Karpas-422 (cell line): ENCODE data around the gene SOS1. TPM values are rescaled to one million over a fixed set of nuclear protein-coding genes. Genes with fewer than 3 reads are reported as not detected.

Experiments used
- DNase-seq: peaks from one replicate; pipeline ENCODE4 v3.0.0-alpha.2; 2015
- H2AFZ ChIP-seq: fragments of 200-600 bp; sonication (generic); 2 replicates; pipeline ENCODE4 v1.6.1; 2014; ENCODE audit warnings: antibody characterized with exemption, low read length, mixed read lengths
- H3K27ac ChIP-seq: fragments of 200-600 bp; sonication (generic); 2 replicates; pipeline ENCODE4 v1.5.1; 2014; ENCODE audit warnings: mild to moderate bottlenecking, low read length, moderate library complexity
- H3K27me3 ChIP-seq: fragments of 200-600 bp; sonication (generic); 2 replicates; pipeline ENCODE4 v1.6.1; 2014; ENCODE audit warnings: low read length, mixed read lengths
- H3K36me3 ChIP-seq: fragments of 200-600 bp; sonication (generic); 2 replicates; pipeline ENCODE4 v1.6.1; 2014; ENCODE audit warnings: low read length, mixed read lengths; ENCODE audit not compliant: insufficient read depth
- H3K4me1 ChIP-seq: fragments of 200-600 bp; sonication (generic); 2 replicates; pipeline ENCODE4 v1.6.1; 2014; ENCODE audit warnings: mild to moderate bottlenecking, low read length, mixed read lengths
- H3K4me2 ChIP-seq: fragments of 200-600 bp; sonication (generic); 2 replicates; pipeline ENCODE4 v1.6.1; 2014; ENCODE audit warnings: low read length, low read depth, mild to moderate bottlenecking; ENCODE audit not compliant: poor library complexity, severe bottlenecking
- H3K4me3 ChIP-seq: fragments of 200-600 bp; sonication (generic); 2 replicates; pipeline ENCODE4 v1.5.1; 2014; ENCODE audit warnings: mild to moderate bottlenecking, antibody characterized with exemption, low read length, mixed read lengths
- H3K79me2 ChIP-seq: fragments of 200-600 bp; sonication (generic); 2 replicates; pipeline ENCODE4 v1.6.1; 2014; ENCODE audit warnings: mild to moderate bottlenecking, low read length, mixed read lengths
- H3K9ac ChIP-seq: fragments of 200-600 bp; sonication (generic); 2 replicates; pipeline ENCODE4 v1.6.0; 2014; ENCODE audit warnings: low read length
- H3K9me2 ChIP-seq: fragments of 200-600 bp; sonication (generic), shearing (Covaris generic); replicated peaks from 2 replicates; pipeline ENCODE4 v1.6.0; 2014; ENCODE audit warnings: mild to moderate bottlenecking, low read length, moderate library complexity; ENCODE audit not compliant: insufficient read depth
- H3K9me3 ChIP-seq: fragments of 300-700, 200-600 bp; sonication (generic); 2 replicates; pipeline ENCODE4 v1.6.1; 2014; ENCODE audit warnings: low read length, mixed read lengths
- H4K20me1 ChIP-seq: fragments of 200-600 bp; sonication (generic); 2 replicates; pipeline ENCODE4 v1.6.1; 2014; ENCODE audit warnings: mild to moderate bottlenecking, antibody characterized with exemption, low read length, low read depth; ENCODE audit not compliant: insufficient read depth
- total RNA-seq: library from RNA; depleted of rRNA; stranded (reverse); fragments of >200 nt; shearing (Covaris generic); gene quantifications from 2 replicates; pipeline ENCODE4 v1.2.3, GENCODE V29; 2014; ENCODE audit warnings: low replicate concordance

The SOS1 gene
- total RNA-seq, 1 experiment from 2014 or later: 91.7 TPM

GRCh38 chr2:39107724-39108273 is 13.1 kb downstream of the SOS1 start:
- Histone ChIP-seq H3K27ac (peak overlapping the region; percentile 87), H2AFZ (no peak overlapping the region), H3K9ac (no peak overlapping the region), H3K27me3 (no peaks in the 10 kb centered on the region), H3K9me2 (no peaks in the 10 kb centered on the region), H3K9me3 (no peaks in the 10 kb centered on the region), H3K36me3 (peaks cover 24% of the 10 kb centered on the region), H3K4me1 (peaks cover 62% of the 10 kb centered on the region), H4K20me1 (no peaks in the 10 kb centered on the region; the same call in 1 of the 2 replicates), H3K4me2 (peak overlapping the region; percentile 21), H3K4me3 (no peak overlapping the region), H3K79me2 (peaks cover 100% of the 10 kb centered on the region)
- DNase-seq: no peak

DNA sequence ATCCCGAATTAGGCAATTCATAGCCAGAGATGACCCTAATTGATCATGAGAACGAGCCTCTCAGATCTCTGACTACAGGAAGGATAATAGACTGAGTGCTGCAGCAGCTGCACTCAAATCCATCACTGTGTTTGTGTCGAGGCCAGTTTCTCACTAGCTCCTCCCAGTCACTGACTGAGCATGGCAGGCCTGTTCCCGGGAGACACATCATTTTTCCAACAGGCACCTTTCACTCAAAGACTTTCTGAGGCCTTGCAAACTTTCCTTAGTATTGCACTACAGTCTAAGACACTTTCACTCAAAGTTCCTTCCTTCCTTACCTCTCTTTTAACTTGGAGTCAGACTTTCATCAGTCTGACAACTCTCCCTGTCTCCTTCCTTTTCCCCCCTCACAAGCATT is 13.7 kb downstream of the SOS1 start:
- H3K4me2 ChIP-seq: no peak overlapping the region
- no peak overlapping the region for H3K4me3 ChIP-seq
- peaks cover 100% of the 10 kb centered on the region for H3K79me2 ChIP-seq
- peak overlapping the region; percentile 87; the same call in 1 of the 2 replicates for H3K27ac ChIP-seq
- no peaks in the 10 kb centered on the region for H3K9me2 ChIP-seq
- no peaks in the 10 kb centered on the region for H3K9me3 ChIP-seq
- peaks cover 19% of the 10 kb centered on the region for H3K36me3 ChIP-seq
- H3K27me3 ChIP-seq: no peaks in the 10 kb centered on the region
- no peak for DNase-seq
- no peak overlapping the region for H3K9ac ChIP-seq
- no peaks in the 10 kb centered on the region; the same call in 1 of the 2 replicates for H4K20me1 ChIP-seq
- no peak overlapping the region for H2AFZ ChIP-seq
- H3K4me1 ChIP-seq: peaks cover 56% of the 10 kb centered on the region

DNA sequence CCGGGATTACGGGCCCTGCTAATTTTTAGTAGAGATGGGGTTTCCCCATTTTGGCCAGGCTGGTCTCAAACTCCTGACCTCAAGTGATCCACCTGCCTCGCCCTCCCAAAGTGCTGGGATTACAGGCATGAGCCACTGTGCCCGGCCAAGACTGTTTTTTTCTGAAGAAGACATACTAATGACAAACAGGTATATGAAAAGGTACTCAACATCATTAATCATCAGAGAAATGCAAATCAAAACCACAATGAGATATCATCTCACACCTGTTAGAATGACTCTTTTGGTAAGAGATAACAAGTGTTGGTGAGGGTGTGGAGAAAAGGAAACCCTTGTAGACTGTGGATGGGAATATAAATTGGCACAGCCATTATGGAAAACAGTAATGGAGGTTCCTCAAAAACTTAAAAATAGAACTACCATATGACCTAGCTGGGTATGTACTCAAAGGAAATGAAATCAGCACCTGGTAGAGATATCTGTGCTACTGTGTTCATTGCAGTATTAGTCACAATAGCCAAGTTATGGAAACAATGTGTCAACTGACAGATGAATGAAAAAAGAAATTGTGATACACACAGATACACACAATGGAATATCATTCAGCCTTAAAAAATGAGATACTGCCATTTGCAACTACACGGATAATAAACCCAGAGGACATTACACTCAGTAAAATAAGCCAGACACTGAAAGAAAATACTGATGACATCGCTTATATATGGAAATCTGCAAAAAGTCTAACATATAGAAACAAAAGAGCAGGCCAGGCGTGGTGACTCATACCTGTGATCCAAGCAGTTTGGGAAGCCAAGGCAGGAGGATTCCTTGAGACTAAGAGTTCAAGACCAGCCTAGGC is 20.8 kb downstream of the SOS1 start:
- peak overlapping the region; percentile 27; the same call in 1 of the 2 replicates for H3K27ac ChIP-seq
- H3K9me2 ChIP-seq: no peaks in the 10 kb centered on the region
- H3K4me2 ChIP-seq: peak overlapping the region; percentile 42
- peaks cover 100% of the 10 kb centered on the region for H3K79me2 ChIP-seq
- peaks cover 15% of the 10 kb centered on the region for H3K36me3 ChIP-seq
- peaks cover 58% of the 10 kb centered on the region for H3K4me1 ChIP-seq
- no peak overlapping the region for H3K4me3 ChIP-seq
- no peaks in the 10 kb centered on the region for H4K20me1 ChIP-seq
- no peak overlapping the region for H2AFZ ChIP-seq
- no peak for DNase-seq
- no peak overlapping the region for H3K9ac ChIP-seq
- no peaks in the 10 kb centered on the region for H3K9me3 ChIP-seq
- no peaks in the 10 kb centered on the region for H3K27me3 ChIP-seq

- no peak overlapping the region for H3K4me3 ChIP-seq
- DNase-seq: no peak
- H3K9ac ChIP-seq: no peak overlapping the region
- peaks cover 63% of the 10 kb centered on the region for H3K4me1 ChIP-seq
- peak overlapping the region; percentile 27; the same call in 1 of the 2 replicates for H3K27ac ChIP-seq
- H3K27me3 ChIP-seq: no peaks in the 10 kb centered on the region
- H2AFZ ChIP-seq: no peak overlapping the region
- peak overlapping the region; percentile 42 for H3K4me2 ChIP-seq
- no peaks in the 10 kb centered on the region for H3K9me3 ChIP-seq
- H4K20me1 ChIP-seq: no peaks in the 10 kb centered on the region
- no peaks in the 10 kb centered on the region for H3K9me2 ChIP-seq
- peaks cover 8% of the 10 kb centered on the region for H3K36me3 ChIP-seq
- H3K79me2 ChIP-seq: peaks cover 100% of the 10 kb centered on the region
Observed at GRCh38 chr2:39099310-39099869, 21.5 kb downstream of the SOS1 start.

GRCh38 chr2:39095624-39096023 is 25.2 kb downstream of the SOS1 start:
- no peaks in the 10 kb centered on the region for H3K27me3 ChIP-seq
- H3K9ac ChIP-seq: no peak overlapping the region
- H3K4me3 ChIP-seq: no peak overlapping the region
- DNase-seq: no peak
- H3K79me2 ChIP-seq: peaks cover 100% of the 10 kb centered on the region
- peak overlapping the region; percentile 16 for H3K4me2 ChIP-seq
- H3K9me2 ChIP-seq: no peaks in the 10 kb centered on the region
- H3K4me1 ChIP-seq: peaks cover 67% of the 10 kb centered on the region
- peaks cover 6% of the 10 kb centered on the region; the same call in 1 of the 2 replicates for H3K36me3 ChIP-seq
- H2AFZ ChIP-seq: no peak overlapping the region
- H3K27ac ChIP-seq: peak overlapping the region; percentile 53
- H4K20me1 ChIP-seq: no peaks in the 10 kb centered on the region
- no peaks in the 10 kb centered on the region for H3K9me3 ChIP-seq

DNA sequence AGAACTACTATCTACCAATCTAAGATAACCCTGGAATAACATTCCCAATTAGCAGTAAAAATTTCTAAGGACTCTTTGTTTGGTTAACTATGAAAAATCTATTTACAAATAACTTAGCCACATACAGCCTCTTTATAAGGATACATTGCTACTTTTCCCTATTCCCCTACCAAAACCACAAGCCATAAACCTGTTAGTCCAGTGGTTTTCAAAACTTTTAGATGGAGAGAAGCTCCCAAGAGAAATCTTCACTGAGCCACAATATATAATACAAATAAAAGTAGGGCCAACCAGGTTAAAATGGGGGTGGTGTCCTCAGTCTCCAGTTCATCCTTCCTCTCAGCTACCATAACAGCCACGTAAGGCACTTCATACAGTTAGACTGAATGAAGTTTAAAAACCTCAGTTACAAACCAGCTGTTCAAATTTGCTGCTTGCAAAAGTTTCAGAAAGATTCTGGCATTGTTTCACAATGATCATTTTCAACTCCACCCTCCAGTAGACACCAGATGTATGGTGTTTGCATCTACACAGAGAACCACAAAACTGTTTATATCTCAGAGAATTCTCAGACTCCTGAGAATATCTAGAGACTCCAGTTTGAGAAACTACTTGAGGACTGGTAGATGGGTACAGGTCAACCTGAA is 26.0 kb downstream of the SOS1 start:
- Histone ChIP-seq H3K27me3 (no peaks in the 10 kb centered on the region), H3K9ac (no peak overlapping the region), H3K4me2 (peak overlapping the region; percentile 16), H3K9me2 (no peaks in the 10 kb centered on the region), H3K9me3 (no peaks in the 10 kb centered on the region), H3K4me1 (peaks cover 60% of the 10 kb centered on the region), H2AFZ (no peak overlapping the region), H3K4me3 (no peak overlapping the region), H3K36me3 (peaks cover 6% of the 10 kb centered on the region; the same call in 1 of the 2 replicates), H3K79me2 (peaks cover 100% of the 10 kb centered on the region), H4K20me1 (no peaks in the 10 kb centered on the region), H3K27ac (peak overlapping the region; percentile 53)
- DNase-seq: no peak

- H3K9me3 ChIP-seq: no peaks in the 10 kb centered on the region
- H3K9me2 ChIP-seq: no peaks in the 10 kb centered on the region
- H3K4me3 ChIP-seq: no peak overlapping the region
- peaks cover 100% of the 10 kb centered on the region for H3K79me2 ChIP-seq
- H2AFZ ChIP-seq: no peak overlapping the region
- H3K4me1 ChIP-seq: peaks cover 49% of the 10 kb centered on the region
- no peak overlapping the region for H3K27ac ChIP-seq
- H4K20me1 ChIP-seq: no peaks in the 10 kb centered on the region
- no peak for DNase-seq
- H3K27me3 ChIP-seq: no peaks in the 10 kb centered on the region
- H3K36me3 ChIP-seq: peaks cover 6% of the 10 kb centered on the region; the same call in 1 of the 2 replicates
- H3K4me2 ChIP-seq: peak overlapping the region; percentile 14
- no peak overlapping the region for H3K9ac ChIP-seq
Observed at GRCh38 chr2:39093218-39093898, 27.5 kb downstream of the SOS1 start.
